HG03280 (cell line): ENCODE results near the gene XDH.

Source experiments
- ATAC-seq: cut with Tn5 transposase; IDR thresholded peaks from one replicate; pipeline ENCODE4 v1.9.1; 2021; ENCODE audit warnings: mild to moderate bottlenecking, moderate library complexity; ENCODE audit not compliant: unreplicated experiment

The XDH gene

GRCh38 chr2:31404302-31404701 is 10.2 kb downstream of the XDH start:
- ATAC-seq, result no peak

- ATAC-seq, result no peak
These were observed 12.2 kb downstream of the XDH start for GRCh38 chr2:31402388-31402787.

GRCh38 chr2:31401580-31401979 is 13.0 kb downstream of the XDH start:
- ATAC-seq, result no peak

GRCh38 chr2:31398881-31399280 is 15.7 kb downstream of the XDH start:
- ATAC-seq, result no peak

GRCh38 chr2:31397094-31397493 is 17.4 kb downstream of the XDH start:
- ATAC-seq, result no peak

- no peak for ATAC-seq
These were observed 24.2 kb downstream of the XDH start for GRCh38 chr2:31390324-31390723.

DNA sequence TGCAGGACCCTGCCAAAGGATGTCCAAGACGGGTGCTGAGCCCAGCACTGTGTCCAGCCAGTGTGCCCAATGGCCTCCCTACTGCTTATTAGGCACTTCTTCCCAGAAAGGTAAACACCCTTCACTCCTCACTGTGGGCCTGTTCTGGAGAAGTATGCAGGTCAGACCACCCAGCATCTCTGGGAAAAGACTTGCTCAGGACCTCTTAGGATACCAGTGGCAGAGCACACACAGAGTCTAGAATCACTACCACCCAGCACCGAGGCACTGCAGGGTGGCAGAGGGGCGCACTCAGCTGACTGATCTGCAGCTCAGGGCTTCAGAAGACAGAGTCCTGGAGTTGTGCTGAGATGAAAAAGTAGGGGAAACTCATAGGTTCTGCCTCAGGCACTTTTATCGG is 25.8 kb downstream of the XDH start:
- ATAC-seq, result no peak

DNA sequence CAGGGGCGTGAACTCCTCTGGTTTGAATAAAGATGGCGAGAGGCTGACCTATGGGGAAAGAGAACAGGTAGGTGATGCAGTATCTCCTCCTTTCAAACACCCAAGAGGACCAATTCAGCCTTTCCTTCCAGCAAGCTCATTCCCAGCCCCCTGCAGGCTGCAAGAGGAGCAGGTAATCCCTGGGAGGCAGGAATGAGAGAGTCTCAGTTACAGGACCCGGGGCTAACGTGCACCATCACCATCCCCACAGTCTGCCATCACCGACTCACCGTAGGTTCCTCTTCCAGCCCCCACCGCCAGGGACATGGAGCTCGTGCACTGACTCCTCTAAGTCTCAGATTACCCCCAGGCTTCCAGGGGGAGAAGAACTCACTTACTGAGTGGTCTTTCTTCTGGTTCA is 26.7 kb downstream of the XDH start:
- ATAC-seq, result no peak

DNA sequence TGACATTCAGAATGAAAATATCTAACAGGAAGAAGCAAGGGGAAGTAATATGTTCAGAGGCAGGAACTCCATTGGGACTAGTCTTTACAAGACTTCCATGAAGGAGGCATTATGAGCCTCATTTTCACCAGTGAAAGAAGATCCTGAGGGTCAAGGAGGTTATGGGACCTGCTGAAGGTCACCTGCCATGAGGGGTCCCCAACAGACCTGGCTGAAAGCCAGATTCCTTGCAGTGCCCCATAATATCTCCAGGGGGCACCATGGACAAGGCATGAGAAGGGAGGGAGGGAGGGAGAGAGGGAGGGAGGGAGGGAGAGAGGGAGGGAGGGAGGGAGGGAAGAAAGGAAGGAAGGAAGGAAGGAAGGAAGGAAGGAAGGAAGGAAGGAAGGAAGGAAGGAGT is 27.9 kb downstream of the XDH start:
- ATAC-seq, result no peak

- ATAC-seq, result no peak
These were observed 28.4 kb downstream of the XDH start for GRCh38 chr2:31386172-31386571.

DNA sequence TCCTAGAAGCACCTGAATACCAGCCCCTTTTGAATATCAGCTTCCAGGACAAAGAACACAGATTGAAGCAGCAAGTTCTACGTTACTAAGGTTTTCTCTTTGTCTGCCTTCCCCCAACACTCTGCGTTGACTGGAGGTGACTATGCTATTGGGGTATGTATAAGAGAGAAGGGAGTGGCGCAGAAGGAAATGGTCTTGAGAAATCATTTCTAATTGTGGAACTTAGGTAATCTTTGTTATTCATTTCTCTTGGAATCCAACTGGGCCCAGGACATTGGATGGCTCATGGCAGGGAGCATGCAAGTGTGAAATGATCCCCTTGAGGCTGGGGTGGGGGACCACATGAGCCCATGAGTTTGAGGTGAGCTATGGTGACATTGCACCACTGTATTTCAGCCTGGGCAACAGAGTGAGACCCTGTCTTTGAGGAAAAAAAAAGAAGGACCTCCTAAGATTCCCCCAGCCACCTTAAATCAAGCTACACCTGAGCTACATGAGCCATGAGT is 29.7 kb downstream of the XDH start:
- ATAC-seq, result no peak

GRCh38 chr2:31384351-31384750 is 30.2 kb downstream of the XDH start:
- no peak for ATAC-seq

DNA sequence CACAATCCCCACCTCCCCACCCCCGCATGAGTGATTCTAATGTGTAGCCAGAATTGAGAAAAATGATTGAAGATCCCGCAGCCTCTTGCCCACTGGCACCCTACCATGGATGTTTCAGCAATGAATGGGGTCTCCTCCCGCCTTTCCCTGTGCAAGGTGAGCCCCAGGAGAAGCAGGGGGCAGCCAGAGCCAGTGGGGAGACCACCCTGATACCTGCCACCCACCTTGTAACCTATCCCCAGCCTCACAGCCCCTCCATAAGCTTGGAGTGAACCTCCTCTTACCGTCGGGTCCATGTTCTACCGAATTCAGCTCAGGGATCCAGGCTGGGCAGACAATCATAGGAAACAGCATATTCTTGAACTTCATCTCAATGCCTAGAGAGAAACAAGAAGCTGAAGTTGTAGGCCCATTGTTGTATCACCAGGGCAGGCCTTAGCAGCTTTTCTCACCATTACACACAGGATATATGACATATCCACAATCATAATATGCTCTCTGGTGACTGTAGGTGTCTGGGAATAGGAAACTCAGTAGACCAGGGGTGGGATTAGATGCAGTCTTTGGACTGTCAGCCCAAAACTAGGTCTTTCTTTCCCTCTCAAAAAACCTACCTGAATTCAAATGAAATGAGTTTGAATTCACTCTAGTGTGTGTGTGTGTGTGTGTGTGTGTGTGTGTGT is 30.9 kb downstream of the XDH start:
- ATAC-seq, result no peak

DNA sequence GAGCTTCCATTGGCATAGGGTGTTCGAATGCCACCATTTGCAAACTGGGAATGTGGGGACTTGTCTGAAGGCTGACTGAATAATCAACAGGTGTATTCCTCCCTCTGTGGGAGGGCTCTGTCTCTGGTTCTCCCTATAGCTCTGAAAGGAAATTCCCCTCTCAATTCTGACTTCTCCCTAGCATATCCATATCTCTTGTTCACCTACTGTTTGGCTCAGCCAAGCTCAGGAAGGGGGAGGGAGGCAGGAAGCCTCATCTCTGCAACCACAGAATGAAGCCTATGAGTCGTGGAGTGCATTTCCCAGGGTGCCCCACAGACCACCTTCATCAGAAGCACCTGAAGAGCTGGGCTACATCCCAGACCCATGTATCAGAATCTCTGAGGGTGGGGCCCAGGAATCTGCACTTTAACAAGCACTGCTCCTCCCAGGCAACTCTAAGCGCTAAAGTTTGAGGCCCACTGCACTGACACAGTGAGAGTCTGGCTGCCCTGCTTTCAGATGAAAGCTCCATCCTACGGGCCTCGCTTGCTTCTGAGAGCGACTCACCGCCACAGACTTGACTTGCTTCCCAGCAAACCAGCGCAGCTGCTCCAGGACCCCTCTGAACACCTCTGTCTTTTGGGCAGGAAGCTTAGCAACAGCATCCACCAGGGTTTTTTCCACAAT is 32.0 kb downstream of the XDH start:
- ATAC-seq, result no peak

- no peak for ATAC-seq
These were observed 32.9 kb downstream of the XDH start for GRCh38 chr2:31381601-31382000.

- no peak for ATAC-seq
These were observed 34.3 kb downstream of the XDH start for GRCh38 chr2:31380243-31380642.

- no peak for ATAC-seq
These were observed 34.8 kb downstream of the XDH start for GRCh38 chr2:31379747-31380146.

GRCh38 chr2:31378791-31379501 is 35.6 kb downstream of the XDH start:
- ATAC-seq, result no peak

GRCh38 chr2:31378389-31378788 is 36.2 kb downstream of the XDH start:
- no peak for ATAC-seq

GRCh38 chr2:31373127-31373526 is 41.4 kb downstream of the XDH start:
- no peak for ATAC-seq

DNA sequence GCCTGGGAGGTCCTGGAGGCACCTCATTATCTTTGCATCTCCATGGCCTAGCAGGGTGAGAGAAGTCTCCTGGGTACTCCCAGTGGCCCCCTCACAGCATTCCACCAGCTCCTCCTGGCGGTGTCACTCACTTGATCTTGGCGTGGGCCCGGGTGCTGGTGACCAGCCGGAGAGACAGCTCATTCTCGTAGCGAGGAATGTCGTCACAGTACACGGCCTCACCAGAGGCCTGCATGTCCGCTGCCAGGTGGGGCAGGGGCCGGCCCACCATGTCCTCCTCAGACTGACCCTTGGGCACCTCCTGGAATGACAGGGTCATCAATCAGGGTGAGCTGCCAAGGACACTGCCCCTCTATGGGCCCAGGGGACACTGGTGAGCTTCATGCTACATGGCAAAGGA is 42.4 kb downstream of the XDH start:
- no peak for ATAC-seq

- no peak for ATAC-seq
These were observed 42.9 kb downstream of the XDH start for GRCh38 chr2:31371691-31372090.
